Epithelial cell of proximal tubule (primary cell): ENCODE measurements around the gene KIAA0930. TPM values are rescaled to one million over a fixed set of nuclear protein-coding genes. Genes with fewer than 3 reads are reported as not detected.
A peak's percentile ranks its signal among the peaks of the same experiment; 100 is the strongest.

Experiments
- DNase-seq: peaks from one replicate; pipeline ENCODE4 v3.0.0-alpha.2; 2011; ENCODE audit warnings: low read depth
- H3K4me3 ChIP-seq: 2 replicates; pipeline ENCODE4 v1.5.1; 2011; ENCODE audit warnings: low read depth, mild to moderate bottlenecking, low read length
- CTCF ChIP-seq: conservative IDR thresholded peaks from 2 replicates; pipeline ENCODE4 v1.5.1; 2012; ENCODE audit warnings: low read depth, mild to moderate bottlenecking, low read length
- total RNA-seq: library from RNA; depleted of rRNA; stranded (reverse); fragments of >200 nt; gene quantifications from 2 replicates; pipeline ENCODE4 v1.2.3, GENCODE V29; 2015

The KIAA0930 gene
- total RNA-seq, 1 donor from 2014 or later = 33.2 TPM

GRCh38 chr22:45268958-45269844, 28.5 kb upstream of the KIAA0930 start:
- H3K4me3 ChIP-seq = peak overlapping the region; percentile 68
- DNase-seq = no peak
- TF ChIP-seq CTCF = peak; percentile 80

DNA sequence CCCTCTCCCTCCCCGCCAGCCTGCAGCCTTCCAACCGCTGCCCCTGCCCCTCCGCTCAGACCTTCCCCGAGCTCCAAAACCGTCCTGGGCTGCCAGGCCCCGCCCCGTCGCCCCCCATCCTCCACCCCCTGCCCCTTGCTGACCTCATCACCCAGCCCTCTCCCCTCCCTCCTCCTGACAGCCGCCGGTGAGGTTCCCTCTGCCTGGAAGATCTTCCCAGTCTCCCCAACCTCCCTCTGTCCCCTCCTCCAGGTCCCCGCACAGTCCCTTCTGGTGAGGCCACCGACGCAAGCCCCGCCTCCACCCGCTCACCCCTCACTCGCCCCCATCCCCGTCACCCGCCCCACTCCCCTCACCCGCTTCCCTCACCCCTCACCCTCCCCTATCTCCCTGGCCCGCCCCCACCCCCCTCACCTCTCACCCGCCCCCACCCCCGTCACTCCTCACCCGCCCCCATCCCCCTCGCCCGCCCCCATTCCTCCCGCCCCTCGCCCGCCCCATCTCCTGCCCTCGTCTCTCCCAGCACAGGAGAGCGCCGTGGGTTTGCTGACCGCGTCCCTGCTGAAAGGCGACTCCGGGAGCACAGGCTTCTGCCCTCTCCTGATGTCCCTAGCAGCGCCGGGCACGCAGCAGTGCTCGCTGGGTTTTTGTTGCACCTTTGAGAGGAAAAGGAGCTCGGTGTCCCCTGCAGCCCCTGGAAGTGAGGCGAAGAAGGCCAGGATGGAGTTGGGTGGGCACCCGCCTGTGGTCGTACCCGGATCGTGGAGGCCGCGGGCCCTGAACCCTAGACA, 27.7 kb upstream of the KIAA0930 start:
- TF ChIP-seq CTCF = no peak
- DNase-seq = no peak
- H3K4me3 ChIP-seq = peak overlapping the region; percentile 68

DNA sequence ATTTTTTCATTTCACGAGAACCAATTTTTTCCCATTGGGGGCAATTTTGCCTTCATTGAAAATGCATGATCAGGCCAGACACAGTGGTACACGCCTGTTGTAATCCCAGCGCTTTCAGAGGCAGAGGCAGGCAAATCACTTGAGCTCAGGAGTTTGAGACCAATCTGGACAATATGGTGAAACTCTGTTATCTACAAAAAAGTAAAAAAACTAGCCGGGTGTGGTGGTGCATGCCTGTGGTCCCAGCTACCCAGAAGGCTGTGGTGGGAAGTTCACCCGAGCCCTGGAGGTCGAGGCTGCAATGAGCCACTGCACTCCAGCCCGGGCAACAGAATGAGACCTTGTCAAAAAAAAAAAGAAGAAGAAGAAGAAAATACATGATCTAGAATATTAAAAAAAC, 24.8 kb upstream of the KIAA0930 start:
- H3K4me3 ChIP-seq = no peak overlapping the region
- DNase-seq = no peak
- no peak for TF ChIP-seq CTCF

- TF ChIP-seq CTCF = peak; percentile 61
- no peak overlapping the region for H3K4me3 ChIP-seq
- DNase-seq = no peak
Observed at GRCh38 chr22:45263463-45264269, 23.0 kb upstream of the KIAA0930 start.

DNA sequence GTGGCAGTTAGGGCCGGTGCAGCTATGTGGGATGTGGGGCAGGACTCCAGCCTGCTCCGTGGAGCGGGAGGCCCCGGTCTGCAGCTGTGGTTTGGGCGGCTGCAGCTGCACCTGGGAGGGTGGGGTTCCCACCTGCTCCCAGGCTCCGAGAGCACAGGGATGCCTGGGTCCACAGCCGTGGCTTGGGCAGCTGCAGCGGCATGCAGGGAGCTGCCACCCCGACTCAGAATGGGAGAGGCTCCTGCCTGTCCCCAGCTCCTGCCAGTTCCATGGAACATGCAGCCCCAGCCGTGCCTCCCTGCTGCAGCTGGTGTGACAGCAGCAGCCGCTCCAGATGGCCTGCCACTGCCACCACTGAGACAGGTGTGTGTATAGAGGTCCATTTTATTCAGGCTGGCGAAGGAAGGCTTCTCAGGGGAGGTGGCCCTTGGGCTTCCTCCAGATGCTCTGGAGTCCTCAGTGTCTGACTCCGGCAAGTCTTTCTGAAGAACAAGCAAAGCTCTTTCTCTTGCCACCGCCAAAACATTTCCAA, 22.3 kb upstream of the KIAA0930 start:
- no peak for TF ChIP-seq CTCF
- H3K4me3 ChIP-seq = no peak overlapping the region
- DNase-seq = no peak

DNA sequence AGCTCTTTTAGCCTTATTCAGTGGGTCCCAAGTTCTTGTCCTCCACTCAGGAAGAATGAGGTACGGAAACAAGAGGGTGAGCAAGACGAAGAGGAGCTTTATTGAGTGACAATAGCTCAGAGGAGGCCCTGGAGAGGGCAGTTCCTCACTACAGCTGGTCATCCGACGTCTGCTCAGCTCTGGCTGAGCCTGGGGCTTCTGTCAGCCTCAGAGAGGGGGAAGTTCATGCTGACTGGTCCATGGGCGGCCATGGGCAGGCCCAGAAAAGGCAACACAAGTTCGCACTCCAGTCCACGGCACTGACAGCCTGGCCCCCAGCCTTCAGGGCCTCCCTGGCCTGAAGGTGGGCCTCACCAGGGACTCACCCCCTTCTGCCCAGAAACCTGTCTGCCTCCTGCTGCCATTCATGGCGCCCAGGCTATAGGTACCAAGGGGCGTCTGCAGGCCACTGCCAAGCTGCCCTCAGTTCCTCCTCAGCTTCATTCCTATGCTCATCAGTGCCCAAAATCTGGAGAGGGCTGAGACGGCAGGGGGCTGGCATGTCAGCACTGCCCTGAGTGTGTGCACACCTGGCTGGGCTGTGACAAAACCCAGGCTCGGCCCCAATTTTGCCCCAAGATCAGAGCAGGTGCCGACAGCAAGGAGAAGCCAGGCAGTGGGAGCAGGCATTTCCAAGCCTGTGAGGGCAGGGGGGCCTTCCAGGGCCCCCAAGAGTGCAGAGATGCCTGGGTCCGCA, 21.7 kb upstream of the KIAA0930 start:
- TF ChIP-seq CTCF = no peak
- DNase-seq = no peak
- no peak overlapping the region for H3K4me3 ChIP-seq
